BLaER1 (cell line): ENCODE results near the gene XYLT1.

ENCODE experiments used
- H3K27ac ChIP-seq: shearing (Covaris generic); formaldehyde crosslinking; 2 replicates; pipeline ENCODE4 v1.8.1; 2022
- H3K27me3 ChIP-seq: shearing (Covaris generic); formaldehyde crosslinking; 2 replicates; pipeline ENCODE4 v1.8.1; 2022
- H3K36me3 ChIP-seq: shearing (Covaris generic); formaldehyde crosslinking; 2 replicates; pipeline ENCODE4 v1.8.1; 2022
- H3K4me1 ChIP-seq: shearing (Covaris generic); formaldehyde crosslinking; 2 replicates; pipeline ENCODE4 v1.8.1; 2022
- H3K4me2 ChIP-seq: shearing (Covaris generic); formaldehyde crosslinking; 2 replicates; pipeline ENCODE4 v1.8.1; 2022
- H3K4me3 ChIP-seq: shearing (Covaris generic); formaldehyde crosslinking; 2 replicates; pipeline ENCODE4 v1.8.1; 2022
- H3K9ac ChIP-seq: shearing (Covaris generic); formaldehyde crosslinking; 2 replicates; pipeline ENCODE4 v1.8.1; 2022
- H3K9me3 ChIP-seq: shearing (Covaris generic); formaldehyde crosslinking; 2 replicates; pipeline ENCODE4 v1.8.1; 2022
- H4K20me1 ChIP-seq: shearing (Covaris generic); formaldehyde crosslinking; 2 replicates; pipeline ENCODE4 v1.8.1; 2022
- Cebpa-rat ChIP-seq: shearing (Covaris generic); IDR thresholded peaks from 2 replicates; pipeline ENCODE4 v1.8.1; 2022

XYLT1 gene

DNA sequence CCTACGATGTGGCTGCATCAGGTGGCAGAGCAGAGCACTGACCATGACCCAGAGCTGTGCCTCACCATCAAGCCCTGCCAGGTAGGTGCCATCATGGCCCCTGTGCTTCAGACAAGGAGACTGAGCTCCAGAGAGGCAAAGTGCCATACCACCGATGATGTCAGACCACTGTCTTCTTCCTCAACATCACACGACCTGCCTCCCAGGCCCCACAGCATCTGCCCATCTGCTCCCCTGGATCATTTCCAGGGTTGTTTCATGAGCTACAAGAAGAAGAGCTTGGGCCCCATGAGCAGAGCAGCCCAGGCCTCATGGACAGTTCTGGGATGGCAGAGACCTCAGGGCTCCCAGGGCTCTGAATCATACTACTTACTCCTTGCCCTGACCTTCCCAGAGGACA is 9.9 kb downstream of the XYLT1 start:
- no peak for TF ChIP-seq Cebpa-rat
- Histone ChIP-seq H3K4me2 (peak overlapping the region; percentile 95), H3K27me3 (no peaks in the 10 kb centered on the region), H3K36me3 (peaks cover 32% of the 10 kb centered on the region), H3K9me3 (no peaks in the 10 kb centered on the region), H3K9ac (peak overlapping the region; percentile 66), H3K4me3 (peak overlapping the region; percentile 49), H3K27ac (peak overlapping the region; percentile 89), H3K4me1 (peaks cover 89% of the 10 kb centered on the region), H4K20me1 (peaks cover 56% of the 10 kb centered on the region)

DNA sequence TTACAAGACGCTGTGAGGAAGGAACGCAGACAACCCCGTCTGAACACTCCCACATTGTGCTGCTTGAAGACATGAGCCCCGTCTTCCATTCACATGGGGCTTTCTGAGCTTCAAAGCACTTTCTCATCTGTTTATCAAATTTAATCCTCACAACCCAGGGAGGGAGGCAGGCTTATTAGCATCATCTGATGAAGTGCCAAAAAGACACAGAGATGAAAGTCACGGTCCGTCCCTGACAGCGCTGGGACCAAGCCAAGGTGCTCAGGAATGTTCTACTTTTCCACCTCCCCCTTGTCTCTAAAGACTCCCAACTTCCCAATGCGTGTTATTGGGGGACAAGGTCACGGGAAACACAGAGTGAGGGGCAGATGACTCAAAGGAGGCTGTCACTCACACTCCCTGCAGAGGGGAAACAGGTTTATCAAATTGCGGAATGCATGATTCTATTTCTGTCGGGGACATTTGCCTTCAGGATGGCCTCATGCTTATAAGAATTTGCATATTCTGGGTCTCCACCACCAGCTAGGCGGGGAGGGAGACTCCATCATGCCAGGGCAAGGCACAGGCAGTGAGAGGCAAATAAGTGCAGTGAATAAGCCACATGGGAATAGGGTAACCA is 10.7 kb downstream of the XYLT1 start:
- H3K9ac ChIP-seq, result peak overlapping the region; percentile 66
- peaks cover 80% of the 10 kb centered on the region for H3K4me1 ChIP-seq
- TF ChIP-seq Cebpa-rat, result no peak
- peaks cover 58% of the 10 kb centered on the region for H4K20me1 ChIP-seq
- H3K27me3 ChIP-seq, result no peaks in the 10 kb centered on the region
- H3K27ac ChIP-seq, result peak overlapping the region; percentile 89
- peaks cover 41% of the 10 kb centered on the region for H3K36me3 ChIP-seq
- H3K4me3 ChIP-seq, result peak overlapping the region; percentile 49
- no peaks in the 10 kb centered on the region for H3K9me3 ChIP-seq
- H3K4me2 ChIP-seq, result peak overlapping the region; percentile 95

DNA sequence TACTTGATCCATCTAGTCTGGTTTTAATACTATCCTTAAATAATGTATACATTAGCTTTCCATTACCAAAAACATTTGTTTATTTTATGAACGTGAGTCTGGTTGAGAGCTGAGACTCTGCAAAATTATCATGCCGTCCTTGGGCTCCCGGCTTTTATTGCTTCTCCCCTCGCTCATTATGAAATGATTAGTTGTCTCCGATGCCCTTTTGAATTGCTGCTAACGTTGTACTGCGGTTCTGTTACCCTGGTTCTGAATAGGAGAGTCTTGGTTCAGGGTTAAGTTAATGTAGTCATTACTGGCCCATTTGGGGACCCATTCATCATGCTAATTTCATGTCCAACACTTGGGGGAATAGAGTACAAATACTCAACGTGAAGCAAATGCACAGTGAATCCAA is 12.8 kb downstream of the XYLT1 start:
- Histone ChIP-seq H4K20me1 (peaks cover 76% of the 10 kb centered on the region), H3K27ac (no peak overlapping the region), H3K4me1 (peaks cover 68% of the 10 kb centered on the region), H3K9ac (no peak overlapping the region), H3K4me2 (peak overlapping the region; percentile 5; the same call in 1 of the 2 replicates), H3K4me3 (no peak overlapping the region), H3K9me3 (no peaks in the 10 kb centered on the region), H3K27me3 (no peaks in the 10 kb centered on the region), H3K36me3 (peaks cover 54% of the 10 kb centered on the region)
- TF ChIP-seq Cebpa-rat, result no peak

DNA sequence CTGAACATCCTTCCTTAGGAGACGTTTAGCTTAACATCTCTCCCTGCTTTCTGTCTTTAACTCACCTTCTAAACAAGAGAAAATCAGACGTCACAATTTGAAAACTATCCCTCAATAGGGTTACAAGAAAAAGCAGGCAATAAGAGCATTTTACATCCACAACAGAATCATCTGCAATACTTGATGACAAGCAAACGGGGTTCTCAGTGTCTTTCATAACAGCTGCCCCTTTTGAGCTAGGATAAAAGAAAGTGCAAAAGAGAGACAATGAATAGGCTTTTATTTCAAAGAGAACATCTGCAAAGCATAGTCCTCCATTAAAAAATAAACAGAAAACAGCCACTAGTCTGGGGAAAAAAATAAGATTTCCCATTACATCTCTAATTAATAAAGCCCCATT is 13.2 kb downstream of the XYLT1 start:
- no peak overlapping the region for H3K27ac ChIP-seq
- no peak overlapping the region for H3K4me2 ChIP-seq
- TF ChIP-seq Cebpa-rat, result no peak
- H3K36me3 ChIP-seq, result peaks cover 56% of the 10 kb centered on the region
- H3K27me3 ChIP-seq, result no peaks in the 10 kb centered on the region
- H3K4me1 ChIP-seq, result peaks cover 68% of the 10 kb centered on the region
- peaks cover 80% of the 10 kb centered on the region for H4K20me1 ChIP-seq
- no peak overlapping the region for H3K4me3 ChIP-seq
- H3K9ac ChIP-seq, result no peak overlapping the region
- no peaks in the 10 kb centered on the region for H3K9me3 ChIP-seq

- Histone ChIP-seq H3K36me3 (peaks cover 70% of the 10 kb centered on the region), H3K4me2 (no peak overlapping the region), H3K27me3 (no peaks in the 10 kb centered on the region), H3K4me1 (peaks cover 68% of the 10 kb centered on the region), H3K9ac (no peak overlapping the region), H3K4me3 (no peak overlapping the region), H4K20me1 (peaks cover 98% of the 10 kb centered on the region), H3K9me3 (no peaks in the 10 kb centered on the region), H3K27ac (no peak overlapping the region)
- no peak for TF ChIP-seq Cebpa-rat
Measured at GRCh38 chr16:17454162-17454730, 16.5 kb downstream of the XYLT1 start.

GRCh38 chr16:17453364-17454038 is 17.3 kb downstream of the XYLT1 start:
- H3K4me1 ChIP-seq, result peaks cover 67% of the 10 kb centered on the region
- H3K36me3 ChIP-seq, result peaks cover 63% of the 10 kb centered on the region
- no peak overlapping the region for H3K9ac ChIP-seq
- H3K9me3 ChIP-seq, result no peaks in the 10 kb centered on the region
- H3K27ac ChIP-seq, result peak overlapping the region; percentile 14; the same call in 1 of the 2 replicates
- H3K27me3 ChIP-seq, result no peaks in the 10 kb centered on the region
- H3K4me3 ChIP-seq, result no peak overlapping the region
- no peak for TF ChIP-seq Cebpa-rat
- H3K4me2 ChIP-seq, result peak overlapping the region; percentile 6; the same call in 1 of the 2 replicates
- peaks cover 97% of the 10 kb centered on the region for H4K20me1 ChIP-seq

DNA sequence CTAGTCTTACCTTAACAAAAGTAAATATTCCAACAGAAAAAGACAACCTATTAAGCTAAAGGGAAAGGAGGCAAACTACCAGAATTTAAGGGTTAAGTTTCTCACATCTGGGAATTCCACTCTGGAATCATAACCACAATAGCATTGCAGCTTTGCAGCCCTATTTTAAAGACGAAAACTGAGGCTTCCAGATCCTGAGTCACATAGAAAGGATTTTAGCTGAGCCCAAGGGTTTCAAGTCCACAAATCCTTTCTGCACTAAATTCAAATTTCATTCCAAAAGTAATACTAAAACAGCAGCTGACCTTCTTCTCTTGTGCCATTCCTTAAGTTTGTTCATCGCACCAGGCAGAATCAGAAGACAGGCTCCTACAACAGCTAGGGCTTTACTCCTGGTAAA is 17.8 kb downstream of the XYLT1 start:
- Histone ChIP-seq H3K36me3 (peaks cover 57% of the 10 kb centered on the region), H3K27me3 (no peaks in the 10 kb centered on the region), H3K4me1 (peaks cover 67% of the 10 kb centered on the region), H3K4me2 (peak overlapping the region; percentile 6; the same call in 1 of the 2 replicates), H3K9ac (no peak overlapping the region), H3K27ac (peak overlapping the region; percentile 14; the same call in 1 of the 2 replicates), H4K20me1 (peaks cover 95% of the 10 kb centered on the region), H3K4me3 (no peak overlapping the region), H3K9me3 (no peaks in the 10 kb centered on the region)
- TF ChIP-seq Cebpa-rat, result no peak

- peaks cover 95% of the 10 kb centered on the region for H4K20me1 ChIP-seq
Measured at GRCh38 chr16:17451843-17452242, 18.9 kb downstream of the XYLT1 start.

DNA sequence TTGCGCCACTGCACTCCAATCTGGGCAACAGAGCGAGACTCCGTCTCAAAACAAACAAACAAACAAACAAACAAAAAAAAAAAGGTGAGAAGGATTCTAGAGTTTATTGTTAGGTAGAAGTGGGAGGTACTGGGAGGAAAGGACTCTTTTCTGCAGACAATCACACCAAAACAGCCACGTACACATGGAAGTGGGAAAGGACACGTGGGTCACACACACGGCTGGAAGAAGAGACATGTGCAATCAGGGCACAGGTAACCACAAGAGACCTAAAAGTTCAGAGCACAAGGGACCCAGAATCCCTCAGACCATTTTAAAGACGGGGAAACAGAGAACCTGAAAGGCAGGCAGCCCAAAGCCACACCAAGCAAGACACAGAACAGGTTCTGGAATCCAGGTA is 20.5 kb downstream of the XYLT1 start:
- no peaks in the 10 kb centered on the region for H3K9me3 ChIP-seq
- H3K36me3 ChIP-seq, result peaks cover 50% of the 10 kb centered on the region
- H4K20me1 ChIP-seq, result peaks cover 93% of the 10 kb centered on the region
- peak overlapping the region; percentile 72 for H3K4me2 ChIP-seq
- no peak overlapping the region for H3K9ac ChIP-seq
- peak overlapping the region; percentile 55; the same call in 1 of the 2 replicates for H3K27ac ChIP-seq
- TF ChIP-seq Cebpa-rat, result no peak
- H3K4me3 ChIP-seq, result no peak overlapping the region
- peaks cover 82% of the 10 kb centered on the region for H3K4me1 ChIP-seq
- H3K27me3 ChIP-seq, result no peaks in the 10 kb centered on the region

More at GRCh38 chr16:17451843-17452242, 18.9 kb downstream of the XYLT1 start:
- H3K27me3 ChIP-seq, result no peaks in the 10 kb centered on the region
- H3K36me3 ChIP-seq, result peaks cover 52% of the 10 kb centered on the region
- TF ChIP-seq Cebpa-rat, result no peak
- peak overlapping the region; percentile 35 for H3K4me2 ChIP-seq
- no peaks in the 10 kb centered on the region for H3K9me3 ChIP-seq
- H3K4me1 ChIP-seq, result peaks cover 67% of the 10 kb centered on the region
- H3K9ac ChIP-seq, result no peak overlapping the region
- H3K27ac ChIP-seq, result no peak overlapping the region
- no peak overlapping the region for H3K4me3 ChIP-seq
